Smooth muscle cell (in vitro differentiated cells): ENCODE results near the gene LCE1D. TPM values are rescaled to one million over a fixed set of nuclear protein-coding genes. Genes with fewer than 3 reads are reported as not detected.

ENCODE experiments used
- DNase-seq: peaks from one replicate; lab custom pipeline; 2025; ENCODE audit not compliant: unreplicated experiment; lab: John Stamatoyannopoulos, UW
- H2AFZ ChIP-seq: fragments of 200-600 bp; sonication (generic); 2 replicates; pipeline ENCODE4 v1.6.0; 2016; ENCODE audit warnings: antibody characterized with exemption, low read depth, mild to moderate bottlenecking
- H3F3A ChIP-seq: fragments of 200-600 bp; sonication (generic); 2 replicates; pipeline ENCODE4 v1.6.0; 2017; ENCODE audit warnings: antibody characterized with exemption, low read depth
- H3K27ac ChIP-seq: fragments of 200-600 bp; sonication (generic); 2 replicates; pipeline ENCODE4 v1.5.1; 2016; ENCODE audit warnings: low read depth, mild to moderate bottlenecking
- H3K27me3 ChIP-seq: fragments of 200-600 bp; sonication (generic); 2 replicates; pipeline ENCODE4 v1.6.1; 2016; ENCODE audit warnings: low read depth, mild to moderate bottlenecking
- H3K36me3 ChIP-seq: fragments of 200-600 bp; sonication (generic); 2 replicates; pipeline ENCODE4 v1.5.1; 2016; ENCODE audit warnings: low read depth
- H3K4me1 ChIP-seq: fragments of 200-600 bp; sonication (generic); 2 replicates; pipeline ENCODE4 v1.5.1; 2016; ENCODE audit warnings: low read depth
- H3K4me2 ChIP-seq: fragments of 200-600 bp; sonication (generic); 2 replicates; pipeline ENCODE4 v1.6.0; 2016; ENCODE audit warnings: mild to moderate bottlenecking
- H3K4me3 ChIP-seq: fragments of 200-600 bp; sonication (generic); 2 replicates; pipeline ENCODE4 v1.5.1; 2016; ENCODE audit warnings: mild to moderate bottlenecking
- H3K79me2 ChIP-seq: fragments of 200-600 bp; sonication (generic); 2 replicates; pipeline ENCODE4 v1.6.0; 2016; ENCODE audit warnings: low read depth, mild to moderate bottlenecking
- H3K9ac ChIP-seq: fragments of 200-600 bp; sonication (generic); 2 replicates; pipeline ENCODE4 v1.6.0; 2016; ENCODE audit warnings: low read depth
- H3K9me3 ChIP-seq: fragments of 200-600 bp; sonication (generic); replicated peaks from 2 replicates; pipeline ENCODE4 v1.5.1; 2016; ENCODE audit warnings: low read depth
- H4K20me1 ChIP-seq: fragments of 200-600 bp; sonication (generic); 2 replicates; pipeline ENCODE4 v1.6.0; 2016; ENCODE audit warnings: low read depth
- CTCF ChIP-seq: fragments of 200-600 bp; sonication (generic); IDR thresholded peaks from 2 replicates; pipeline ENCODE4 v1.5.1; 2017; ENCODE audit warnings: borderline replicate concordance, mild to moderate bottlenecking, antibody characterized with exemption; ENCODE audit not compliant: insufficient read depth, poor library complexity, severe bottlenecking
- WGBS: methylation state at CpG from one replicate; pipeline ENCODE4 v1.1.7; 2016; ENCODE audit warnings: low lambda C conversion rate; 5-methylcytosine and 5-hydroxymethylcytosine counted together
- polyA plus RNA-seq: library from polyadenylated mRNA; unstranded; fragments of >200 nt; fragmentation: Nextera tagmentation; extraction: Ambion mirVana; gene quantifications from 2 replicates; pipeline ENCODE4 v1.2.1, GENCODE V29; 2016
- total RNA-seq: library from RNA; depleted of rRNA; stranded (reverse); fragments of >200 nt; gene quantifications from 2 replicates; pipeline ENCODE4 v1.2.3, GENCODE V29; 2014

Gene LCE1D
- total RNA-seq (not detected in 2 replicates), polyA plus RNA-seq (not detected in 2 replicates)

GRCh38 chr1:152796421-152796820, at the start of gene LCE1D:
LCE1D (plus strand) TSS chr1:152796721; CDS start chr1:152797795, 1,074 bp downstream.
- no peaks in the 10 kb centered on the region for H3K79me2 ChIP-seq
- no peak within 1 kb of the TSS for H3K9ac ChIP-seq
- no peak for TF ChIP-seq CTCF
- H3F3A ChIP-seq = no peaks in the 10 kb centered on the region
- H3K27me3 ChIP-seq = no peaks in the 10 kb centered on the region
- H2AFZ ChIP-seq = no peak within 1 kb of the TSS
- no peak within 1 kb of the TSS for H3K4me3 ChIP-seq
- WGBS = 23% methylated on average over 3 of the region's 3 CpGs
- no peak within 1 kb of the TSS for H3K27ac ChIP-seq
- H3K9me3 ChIP-seq = peaks cover 3% of the 10 kb centered on the region
- no peak for DNase-seq
- H3K4me1 ChIP-seq = no peaks in the 10 kb centered on the region
- no peak within 1 kb of the TSS for H3K4me2 ChIP-seq
- H3K36me3 ChIP-seq = no peaks in the 10 kb centered on the region
- no peaks in the 10 kb centered on the region for H4K20me1 ChIP-seq

GRCh38 chr1:152747831-152748230, 48.7 kb upstream of the LCE1D start:
- Histone ChIP-seq H3K4me3 (no peak overlapping the region), H3K9ac (no peak overlapping the region), H3K27ac (no peak overlapping the region), H3K79me2 (no peaks in the 10 kb centered on the region), H3F3A (no peaks in the 10 kb centered on the region), H4K20me1 (no peaks in the 10 kb centered on the region), H3K27me3 (no peaks in the 10 kb centered on the region), H3K4me1 (no peaks in the 10 kb centered on the region), H3K4me2 (no peak overlapping the region), H3K36me3 (no peaks in the 10 kb centered on the region), H2AFZ (no peak overlapping the region), H3K9me3 (peaks cover 4% of the 10 kb centered on the region)
- 25% methylated on average over 1 of the region's 1 CpG for WGBS
- TF ChIP-seq CTCF = no peak
- DNase-seq = no peak

GRCh38 chr1:152752225-152752624, 44.3 kb upstream of the LCE1D start:
- H3K36me3 ChIP-seq = no peaks in the 10 kb centered on the region
- no peak overlapping the region for H3K27ac ChIP-seq
- H3K27me3 ChIP-seq = no peaks in the 10 kb centered on the region
- TF ChIP-seq CTCF = no peak
- DNase-seq = no peak
- H4K20me1 ChIP-seq = no peaks in the 10 kb centered on the region
- no peak overlapping the region for H3K4me2 ChIP-seq
- no peaks in the 10 kb centered on the region for H3K79me2 ChIP-seq
- H2AFZ ChIP-seq = no peak overlapping the region
- H3K4me1 ChIP-seq = no peaks in the 10 kb centered on the region
- no peak overlapping the region for H3K4me3 ChIP-seq
- no peak overlapping the region for H3K9ac ChIP-seq
- 80% methylated on average over 1 of the region's 1 CpG for WGBS
- H3K9me3 ChIP-seq = no peaks in the 10 kb centered on the region
- no peaks in the 10 kb centered on the region for H3F3A ChIP-seq

GRCh38 chr1:152753586-152753985, 42.9 kb upstream of the LCE1D start:
- Histone ChIP-seq H3K27ac (no peak overlapping the region), H3K9me3 (no peaks in the 10 kb centered on the region)
- no peak for TF ChIP-seq CTCF

More at GRCh38 chr1:152753586-152753985, 42.9 kb upstream of the LCE1D start:
- DNase-seq = no peak
- Histone ChIP-seq H2AFZ (no peak overlapping the region), H3K79me2 (no peaks in the 10 kb centered on the region), H4K20me1 (no peaks in the 10 kb centered on the region), H3F3A (no peaks in the 10 kb centered on the region), H3K4me2 (no peak overlapping the region), H3K4me1 (no peaks in the 10 kb centered on the region), H3K36me3 (no peaks in the 10 kb centered on the region), H3K9ac (no peak overlapping the region), H3K4me3 (no peak overlapping the region), H3K27me3 (no peaks in the 10 kb centered on the region)
- 18% methylated on average over 1 of the region's 1 CpG for WGBS
